Measurements from ENCODE around the gene LIPM. TPM values are rescaled to one million over a fixed set of nuclear protein-coding genes. Genes with fewer than 3 reads are reported as not detected.

Gene LIPM
- total and polyA plus RNA-seq, 2 of the 13 experiments (the other 11 are each of a cell fraction or from before 2014, with no cell fraction given), result not detected

DNA sequence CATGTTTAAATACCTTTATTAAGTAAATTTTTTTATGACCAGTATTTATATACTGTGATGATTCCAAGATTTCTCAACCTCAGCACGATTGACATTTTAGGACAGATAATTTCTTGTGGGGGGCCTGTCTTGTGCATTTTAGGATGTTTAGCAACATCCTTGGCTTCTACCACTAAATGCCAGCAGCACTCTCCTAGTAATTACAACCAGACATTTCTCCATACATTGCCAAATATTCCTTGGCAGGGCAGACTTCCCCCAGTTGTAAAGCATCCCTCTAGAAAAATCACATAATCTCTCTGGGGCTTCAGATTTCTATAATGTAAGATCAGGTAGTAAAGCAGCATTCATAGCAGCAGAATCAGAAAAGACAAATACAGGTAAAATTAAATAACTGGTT is 7.8 kb upstream of the LIPM start:
- Histone ChIP-seq H3K36me3 (replicated peaks in 1 of 2; ENCODE audit: control insufficient read depth in 1 of 2, insufficient read depth in 2 of 2, low read length in 2 of 2) (no peaks in the 10 kb centered on the region), H3K4me1 (ENCODE audit: insufficient read depth, low read length) (no peaks in the 10 kb centered on the region), H3K4me2 (ENCODE audit: low read depth, low read length) (no peak overlapping the region), H3K9me3 (ENCODE audit: low read length) (no peaks in the 10 kb centered on the region), H2AFZ (ENCODE audit: low read length) (no peak overlapping the region), H3K27ac (ENCODE audit: extremely low read length, insufficient read depth, low read length) (no peak overlapping the region), H3K4me3 (replicated peaks in 1 of 3; ENCODE audit: insufficient read depth in 1 of 3, low read depth in 2 of 3, low read length in 3 of 3) (no peak overlapping the region), H3K9ac (ENCODE audit: insufficient read depth, low read depth, low read length) (no peak overlapping the region), H3K79me2 (ENCODE audit: insufficient read depth, low read length) (no peaks in the 10 kb centered on the region), H3K27me3 (ENCODE audit: control insufficient read depth in 1 of 2, insufficient read depth in 2 of 2, low read length in 2 of 2) (no peaks in the 10 kb centered on the region), H4K20me1 (ENCODE audit: insufficient read depth, low read length) (no peaks in the 10 kb centered on the region)
- intact Hi-C loops (cut with micrococcal nuclease; ENCODE audit: unreplicated experiment) (no loop called here), in situ Hi-C loops (cut with HindIII; ENCODE audit: extremely low pct_ligation_motif_present, low pct_unique_long_range_greater_than_20kb) (no loop called here)
- FAIRE-seq (no peak), ATAC-seq (no peak), DNase-seq (ENCODE audit: low spot score) (no peak)
- BruUV-seq (replicated peaks), result no TSS peak
- whole genome bisulfite sequencing (ENCODE audit: low lambda C conversion rate), result 4% methylated on average over 1 of the region's 1 CpG
- TF ChIP-seq PITX1 (CRISPR knock-in tag; IDR thresholded peaks at IDR 0.05), result no peak
- no peak for TF ChIP-seq KAT2B (IDR thresholded peaks at IDR 0.05; ENCODE audit: borderline replicate concordance, low read depth, low read length)
- no peak for TF ChIP-seq CBX2 (IDR thresholded peaks at IDR 0.05; ENCODE audit: low read depth, low read length)
- no peak for TF ChIP-seq CBX2 (CRISPR knock-in tag; IDR thresholded peaks at IDR 0.05; ENCODE audit: low read depth)
- no peak for TF ChIP-seq FOXK1 (CRISPR knock-in tag; IDR thresholded peaks at IDR 0.05; ENCODE audit: borderline replicate concordance, low read depth)
- CTCF ChIA-PET (ENCODE audit: low intra/inter-chr PET ratio, low total read pairs), result no interaction called here
- POLR2A ChIA-PET, result no interaction called here

DNA sequence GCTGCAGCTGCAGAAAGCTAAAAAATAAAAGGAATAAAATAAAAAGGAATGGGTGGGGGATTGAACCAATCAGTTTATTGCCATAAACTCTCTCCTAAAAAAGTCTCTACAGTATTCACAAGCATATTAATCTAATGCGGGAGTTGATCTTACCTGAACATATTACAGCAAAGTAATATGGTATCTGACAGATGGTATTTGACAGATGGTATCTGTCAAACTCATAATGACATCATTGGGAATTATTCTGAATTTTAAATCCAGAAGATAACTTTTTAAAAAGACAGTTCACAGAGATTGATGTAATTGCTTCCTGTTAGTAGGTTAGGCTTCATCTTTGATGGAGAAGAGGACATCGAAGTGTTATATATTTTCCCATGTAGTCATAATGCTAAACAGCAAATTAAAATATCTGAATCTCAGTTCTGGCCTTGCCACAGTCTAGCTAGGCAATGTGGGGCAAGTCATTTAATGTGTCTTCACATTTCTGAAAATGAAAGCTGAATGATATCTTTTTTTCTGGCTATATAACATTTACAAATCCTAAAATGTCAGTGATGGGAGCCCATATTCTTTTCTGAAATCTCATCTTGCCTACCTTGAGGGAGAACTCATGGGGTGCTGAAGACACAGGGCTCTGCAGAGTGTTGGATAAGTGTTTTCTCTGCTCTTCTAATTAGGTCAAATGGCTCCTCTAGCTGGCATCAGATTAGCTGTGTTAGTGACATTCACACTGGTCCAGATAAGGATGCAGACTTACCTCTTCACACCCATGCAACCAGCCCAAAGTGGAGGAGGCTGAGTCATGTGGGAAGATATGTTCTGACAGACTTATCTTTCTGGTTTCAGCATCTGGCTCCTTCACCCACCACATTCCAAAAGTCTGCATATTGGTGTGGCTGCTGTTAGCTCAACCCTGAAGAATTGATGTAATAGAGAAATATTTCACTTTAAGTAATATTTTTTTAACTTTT is 2.1 kb upstream of the LIPM start:
- intact Hi-C loops (cut with micrococcal nuclease; ENCODE audit: unreplicated experiment), result no loop called here
- no peak for FAIRE-seq
- WGBS (ENCODE audit: low lambda C conversion rate), result 27% methylated on average over 2 of the region's 2 CpGs
- H4K20me1 ChIP-seq (ENCODE audit: insufficient read depth, low read length), result no peaks in the 10 kb centered on the region
- no peak for DNase-seq (ENCODE audit: low spot score)
- H3K36me3 ChIP-seq (replicated peaks in 1 of 2; ENCODE audit: control insufficient read depth in 1 of 2, insufficient read depth in 2 of 2, low read length in 2 of 2), result no peaks in the 10 kb centered on the region
- no peak overlapping the region for H2AFZ ChIP-seq (ENCODE audit: low read length)
- H3K4me3 ChIP-seq (replicated peaks in 1 of 3; ENCODE audit: insufficient read depth in 1 of 3, low read depth in 2 of 3, low read length in 3 of 3), result no peak overlapping the region
- no TSS peak for BruUV-seq (replicated peaks)
- no peak for ATAC-seq
- no peak overlapping the region for H3K27ac ChIP-seq (ENCODE audit: extremely low read length, insufficient read depth, low read length)
- in situ Hi-C loops (cut with HindIII; ENCODE audit: extremely low pct_ligation_motif_present, low pct_unique_long_range_greater_than_20kb), result no loop called here
- TF ChIP-seq MED8 (CRISPR knock-in tag; IDR thresholded peaks at IDR 0.05; ENCODE audit: insufficient replicate concordance) (no peak), ATF7 (IDR thresholded peaks at IDR 0.05) (peak; percentile 58), ATF7 (CRISPR knock-in tag; IDR thresholded peaks at IDR 0.05) (no peak), TEAD2 (CRISPR knock-in tag; IDR thresholded peaks at IDR 0.05) (no peak)
- POLR2A ChIA-PET, result no interaction called here
- H3K9me3 ChIP-seq (ENCODE audit: low read length), result no peaks in the 10 kb centered on the region
- no peaks in the 10 kb centered on the region for H3K79me2 ChIP-seq (ENCODE audit: insufficient read depth, low read length)
- CTCF ChIA-PET (ENCODE audit: low intra/inter-chr PET ratio, low total read pairs), result no interaction called here
- no peaks in the 10 kb centered on the region for H3K27me3 ChIP-seq (ENCODE audit: control insufficient read depth in 1 of 2, insufficient read depth in 2 of 2, low read length in 2 of 2)
- H3K4me2 ChIP-seq (ENCODE audit: low read depth, low read length), result no peak overlapping the region
- H3K9ac ChIP-seq (ENCODE audit: insufficient read depth, low read depth, low read length), result no peak overlapping the region
- H3K4me1 ChIP-seq (ENCODE audit: insufficient read depth, low read length), result no peaks in the 10 kb centered on the region
